H1 (cell line): ENCODE data around the gene KDF1. TPM values are rescaled to one million over a fixed set of nuclear protein-coding genes. Genes with fewer than 3 reads are reported as not detected.

Source experiments
- RNF2 ChIP-seq: fragments of 200-900, 300-1000 bp; sonication (generic); IDR thresholded peaks from 2 replicates; pipeline ENCODE4 v1.7.1; 2016; ENCODE audit warnings: borderline replicate concordance, low read depth, mild to moderate bottlenecking, antibody characterized with exemption, low read length; ENCODE audit not compliant: poor library complexity, severe bottlenecking; ENCODE audit errors: missing control alignments
- SAP30 ChIP-seq: fragments of 300-600 bp; sonication (generic); IDR thresholded peaks from 2 replicates; pipeline ENCODE4 v1.7.1; 2012; ENCODE audit warnings: low read length, moderate library complexity, mild to moderate bottlenecking, inconsistent platforms; ENCODE audit not compliant: insufficient read depth, insufficient replicate concordance
- SIN3A ChIP-seq, 2 experiments: IDR thresholded peaks in 1 of 2; conservative IDR thresholded peaks in 1 of 2; 2 replicates each; pipeline ENCODE4 v1.6.1; 2011 to 2012; ENCODE audit warnings: low read length in 2 of 2, improper control_type of control experiment in 1 of 2, low read depth in 1 of 2, mild to moderate bottlenecking in 1 of 2
- TAF7 ChIP-seq: optimal IDR thresholded peaks from 2 replicates; pipeline ENCODE3; 2011; ENCODE audit warnings: low read depth, mild to moderate bottlenecking, inconsistent platforms, low read length, moderate library complexity, borderline replicate concordance
- TEAD4 ChIP-seq: IDR thresholded peaks from 2 replicates; pipeline ENCODE4 v1.6.1; 2012; ENCODE audit warnings: low read depth, low read length, inconsistent platforms, mixed read lengths
- polyA plus RNA-seq, 7 experiments: library from polyadenylated mRNA; depleted of rRNA in 3 of 7; stranded (reverse) in 5 of 7; unstranded in 2 of 7; fragments of >200 nt in 5 of 7; fragments of 200-250 nt in 2 of 7; gene quantifications; 1 replicate in 5 of 7; 2 replicates in 1 of 7; 4 replicates in 1 of 7; pipeline versions ENCODE4 v1.2.1 to v1.2.3, GENCODE V29; 2011 to 2013; ENCODE audit warnings: missing spikeins in 2 of 7, mixed read lengths in 2 of 7
- total RNA-seq: library from RNA; stranded (reverse); fragmentation: NEBNext Ultra II Directional; extraction: Animal tissue kit (Norgen Biotek cat#: 25700); gene quantifications from 2 replicates; pipeline ENCODE4 v1.2.1, GENCODE V29; 2021

KDF1 gene
- total and polyA plus RNA-seq, 2 of the 8 experiments (the other 6 are each of a cell fraction or from before 2014, with no cell fraction given): 16.9 to 37.5 TPM

DNA sequence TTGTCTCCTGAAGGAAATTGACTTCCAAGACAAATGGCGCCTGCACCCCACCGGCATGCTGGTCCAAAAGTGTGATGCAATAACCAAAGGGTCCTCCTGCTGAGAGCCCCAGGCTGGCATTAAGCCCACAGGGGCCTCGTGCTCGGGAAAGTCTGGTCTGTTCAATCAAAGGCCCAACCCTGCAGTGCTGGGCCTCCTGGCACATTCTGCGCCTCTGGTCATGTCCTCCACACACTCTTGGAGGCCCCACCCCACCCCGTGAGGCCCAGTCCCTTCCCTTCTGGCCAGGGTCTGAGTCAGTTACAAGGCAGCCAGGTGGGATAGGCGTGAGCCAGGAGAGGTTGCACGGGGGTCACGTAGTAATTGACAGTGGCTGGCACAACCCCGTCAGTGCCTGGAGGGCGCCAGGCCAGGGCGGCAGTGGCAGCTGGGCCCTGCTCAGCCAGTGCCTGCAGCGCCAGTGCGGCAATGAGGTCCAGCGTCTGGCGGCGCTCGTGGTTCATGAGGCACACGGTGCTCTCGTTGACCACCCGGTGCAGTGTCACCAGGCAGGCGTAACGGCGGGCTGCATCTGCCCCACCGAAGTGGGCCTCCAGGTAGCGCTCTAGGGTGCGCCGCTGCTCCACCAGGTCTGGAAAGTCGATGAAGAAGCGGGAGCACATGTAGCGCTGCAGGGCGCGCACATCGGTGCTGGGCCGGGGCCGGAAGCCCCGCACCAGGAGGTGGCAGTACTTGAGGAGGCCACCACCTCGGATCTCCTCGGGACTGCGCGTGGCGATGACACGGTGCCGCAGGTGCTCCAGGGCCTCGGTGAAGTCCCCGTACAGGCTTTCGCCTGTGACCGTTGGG, 45.6 kb upstream of the KDF1 start (continued):
- TF ChIP-seq TAF7: peak; percentile 20
- TF ChIP-seq TEAD4: no peak
- TF ChIP-seq SAP30: no peak
- TF ChIP-seq SIN3A (conservative IDR thresholded peaks at IDR 0.05 in 1 of 2, IDR thresholded peaks at IDR 0.05 in 1 of 2; ENCODE audit: low read depth in 1 of 2, low read length in 2 of 2): no peak
- TF ChIP-seq RNF2: no peak
